ENCODE data around the gene PRPF40B. TPM values are rescaled to one million over a fixed set of nuclear protein-coding genes. Genes with fewer than 3 reads are reported as not detected.

PRPF40B gene
- 12.6 and 17.0 TPM in 2 replicates for total RNA-seq

GRCh38 chr12:49623142-49623904 is at the start of gene PRPF40B:
Gene PRPF40B, plus strand, starts transcription at chr12:49623561. Its CDS starts 30 bp downstream, at chr12:49623591.

GRCh38 chr12:49605539-49605938 is 17.8 kb upstream of the PRPF40B start, which contains the start of gene FAM186B:
Gene FAM186B, minus strand, starts transcription at chr12:49605639. Its CDS starts 162 bp downstream, at chr12:49605477.

Other genes with a start within 250 kb of the PRPF40B start
- gene KCNH3, start 84.5 kb upstream of the PRPF40B start, total RNA-seq, result under 0.01 and 0.33 TPM in 2 replicates
- 55.2 and 62.8 TPM in 2 replicates for gene MCRS1, start 55.4 kb upstream of the PRPF40B start, total RNA-seq
- gene FAM186B, start 17.9 kb upstream of the PRPF40B start, total RNA-seq, result 0.29 and 0.99 TPM in 2 replicates
- 22.5 and 29.3 TPM in 2 replicates for gene FMNL3, start 83.8 kb downstream of the PRPF40B start, total RNA-seq
- 453 and 812 TPM in 2 replicates for gene TMBIM6, start 118.0 kb downstream of the PRPF40B start, total RNA-seq
- 18.6 and 22.3 TPM in 2 replicates for gene NCKAP5L, start 204.9 kb downstream of the PRPF40B start, total RNA-seq
- gene BCDIN3D, start 219.5 kb downstream of the PRPF40B start, total RNA-seq, result 4.5 and 5.6 TPM in 2 replicates

Measured in smooth muscle cell of trachea (primary cell).